Mesendoderm (in vitro differentiated cells): ENCODE data around the gene LAP3.

Experiments
- DNase-seq: peaks from one replicate; pipeline ENCODE4 v3.0.0; 2013
- H2AK5ac ChIP-seq: 2 replicates; pipeline ENCODE4 v1.6.1; 2013; ENCODE audit warnings: low read length, inconsistent platforms
- H2BK120ac ChIP-seq: 2 replicates; pipeline ENCODE4 v1.6.1; 2013; ENCODE audit warnings: low read depth, mild to moderate bottlenecking, low read length, moderate library complexity, mixed read lengths
- H2BK15ac ChIP-seq: replicated peaks from 2 replicates; pipeline ENCODE4 v1.6.1; 2013; ENCODE audit warnings: low read depth, mild to moderate bottlenecking, moderate library complexity
- H2BK5ac ChIP-seq: 2 replicates; pipeline ENCODE4 v1.6.1; 2013; ENCODE audit warnings: low read length, inconsistent platforms
- H3K18ac ChIP-seq: 2 replicates; pipeline ENCODE4 v1.6.1; 2013; ENCODE audit warnings: mild to moderate bottlenecking, low read length, mixed read lengths
- H3K23ac ChIP-seq: one replicate; pipeline ENCODE4 v1.6.1; 2013; ENCODE audit warnings: low read length
- H3K27ac ChIP-seq: 2 replicates; pipeline ENCODE4 v1.5.1; 2013; ENCODE audit warnings: low read depth, mild to moderate bottlenecking, inconsistent platforms, low read length, moderate library complexity
- H3K27me3 ChIP-seq: 2 replicates; pipeline ENCODE4 v1.6.1; 2013; ENCODE audit warnings: low read length, control low read depth, mild to moderate bottlenecking, inconsistent platforms; ENCODE audit not compliant: insufficient read depth, poor library complexity
- H3K36me3 ChIP-seq: 2 replicates; pipeline ENCODE4 v1.6.1; 2013; ENCODE audit warnings: low read length, inconsistent platforms; ENCODE audit not compliant: control insufficient read depth, insufficient read depth
- H3K4ac ChIP-seq: one replicate; pipeline ENCODE4 v1.6.1; 2013; ENCODE audit warnings: low read depth, mild to moderate bottlenecking, low read length, moderate library complexity
- H3K4me1 ChIP-seq: 2 replicates; pipeline ENCODE4 v1.6.1; 2013; ENCODE audit warnings: low read depth, low read length, inconsistent platforms; ENCODE audit not compliant: control insufficient read depth
- H3K4me2 ChIP-seq: 2 replicates; pipeline ENCODE4 v1.6.1; 2013; ENCODE audit warnings: low read length
- H3K4me3 ChIP-seq: 2 replicates; pipeline ENCODE4 v1.5.1; 2013; ENCODE audit warnings: mild to moderate bottlenecking, low read length
- H3K56ac ChIP-seq: one replicate; pipeline ENCODE4 v1.6.1; 2013; ENCODE audit warnings: low read length
- H3K79me1 ChIP-seq: 2 replicates; pipeline ENCODE4 v1.6.1; 2013; ENCODE audit warnings: low read length, inconsistent platforms
- H3K79me2 ChIP-seq: 2 replicates; pipeline ENCODE4 v1.6.1; 2013; ENCODE audit warnings: mild to moderate bottlenecking, low read length; ENCODE audit not compliant: control insufficient read depth, insufficient read depth
- H3K9ac ChIP-seq: 2 replicates; pipeline ENCODE4 v1.6.1; 2013; ENCODE audit warnings: low read length, inconsistent platforms
- H4K5ac ChIP-seq: one replicate; pipeline ENCODE4 v1.6.1; 2013; ENCODE audit warnings: low read length
- H4K8ac ChIP-seq: one replicate; pipeline ENCODE4 v1.6.1; 2013; ENCODE audit warnings: low read depth, mild to moderate bottlenecking, control low read depth, low read length, moderate library complexity
- WGBS: extraction: QIAGEN DNeasy Blood & Tissue Kit; methylation state at CpG from one replicate; pipeline ENCODE4 v1.1.7; 2013; ENCODE audit warnings: low lambda C conversion rate, missing lambda C conversion rate; ENCODE audit not compliant: insufficient coverage; ENCODE audit errors: extremely low coverage; 5-methylcytosine and 5-hydroxymethylcytosine counted together

Gene LAP3

GRCh38 chr4:17580969-17581368, 4.0 kb downstream of the LAP3 start:
- no CpG with 5 or more reads among the region's 7 CpGs for WGBS
- Histone ChIP-seq H3K23ac (no peak overlapping the region), H3K4me1 (peaks cover 5% of the 10 kb centered on the region), H3K4ac (no peak overlapping the region), H3K18ac (no peak overlapping the region), H3K56ac (no peak overlapping the region), H3K4me3 (no peak overlapping the region), H3K79me2 (no peaks in the 10 kb centered on the region), H2BK15ac (no peak overlapping the region), H2AK5ac (no peak overlapping the region), H3K4me2 (no peak overlapping the region), H3K36me3 (peaks cover 9% of the 10 kb centered on the region), H3K27me3 (no peaks in the 10 kb centered on the region), H2BK120ac (no peak overlapping the region), H4K5ac (no peak overlapping the region), H4K8ac (no peak overlapping the region), H3K79me1 (peaks cover 7% of the 10 kb centered on the region), H3K27ac (no peak overlapping the region), H2BK5ac (no peak overlapping the region), H3K9ac (no peak overlapping the region)
- DNase-seq, result no peak

DNA sequence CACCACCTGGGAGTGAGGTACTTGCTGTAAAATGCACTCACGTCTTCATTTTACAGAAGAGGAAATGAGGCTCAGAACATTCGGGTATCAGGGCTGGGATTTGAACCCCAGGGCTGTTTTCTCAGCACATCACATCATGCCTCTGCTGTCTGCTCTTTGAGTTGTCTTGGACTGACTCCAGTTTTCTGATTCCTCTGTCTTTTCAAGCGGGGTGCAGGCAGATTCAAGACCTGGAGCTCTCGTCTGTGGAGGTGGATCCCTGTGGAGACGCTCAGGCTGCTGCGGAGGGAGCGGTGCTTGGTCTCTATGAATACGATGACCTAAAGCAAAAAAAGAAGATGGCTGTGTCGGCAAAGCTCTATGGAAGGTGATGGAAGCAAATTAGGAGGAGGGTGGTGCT, 6.3 kb downstream of the LAP3 start:
- Histone ChIP-seq H2BK5ac (no peak overlapping the region), H2AK5ac (no peak overlapping the region), H3K56ac (no peak overlapping the region), H3K79me1 (peaks cover 7% of the 10 kb centered on the region), H3K4ac (no peak overlapping the region), H3K27ac (no peak overlapping the region), H3K18ac (no peak overlapping the region), H2BK120ac (no peak overlapping the region), H3K4me3 (no peak overlapping the region), H3K36me3 (peaks cover 11% of the 10 kb centered on the region), H3K79me2 (no peaks in the 10 kb centered on the region), H3K4me1 (peaks cover 2% of the 10 kb centered on the region), H3K27me3 (no peaks in the 10 kb centered on the region), H4K5ac (no peak overlapping the region), H2BK15ac (no peak overlapping the region), H3K9ac (no peak overlapping the region), H3K4me2 (no peak overlapping the region), H3K23ac (no peak overlapping the region), H4K8ac (no peak overlapping the region)
- no CpG with 5 or more reads among the region's 9 CpGs for WGBS
- DNase-seq, result no peak

DNA sequence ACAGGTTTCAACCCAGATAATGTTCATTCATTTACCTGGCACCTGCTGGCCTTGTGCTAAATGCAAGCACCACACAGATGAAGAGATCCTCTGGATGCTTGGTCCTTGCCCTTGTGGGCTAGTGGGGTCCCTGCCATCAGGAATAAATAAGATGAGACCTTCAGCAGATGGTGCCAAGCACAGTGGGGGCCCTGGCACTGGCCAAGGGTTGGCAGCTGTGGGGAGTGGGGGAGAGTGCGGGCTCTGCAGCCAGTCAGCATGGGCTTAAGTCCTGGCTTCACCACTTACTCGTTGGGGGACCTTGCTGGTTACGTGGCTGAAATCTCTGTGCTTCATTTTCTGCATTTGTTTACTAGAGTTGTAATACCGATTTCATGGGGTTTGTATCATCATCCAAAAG, 6.9 kb downstream of the LAP3 start:
- Histone ChIP-seq H3K36me3 (peaks cover 13% of the 10 kb centered on the region), H2BK5ac (no peak overlapping the region), H3K9ac (no peak overlapping the region), H4K5ac (no peak overlapping the region), H3K79me1 (peaks cover 4% of the 10 kb centered on the region), H3K27me3 (no peaks in the 10 kb centered on the region), H3K56ac (no peak overlapping the region), H3K4me2 (no peak overlapping the region), H3K23ac (no peak overlapping the region), H3K79me2 (no peaks in the 10 kb centered on the region), H3K27ac (no peak overlapping the region), H2BK15ac (no peak overlapping the region), H3K4ac (no peak overlapping the region), H3K4me1 (no peaks in the 10 kb centered on the region), H2AK5ac (no peak overlapping the region), H3K18ac (no peak overlapping the region), H4K8ac (no peak overlapping the region), H3K4me3 (no peak overlapping the region), H2BK120ac (no peak overlapping the region)
- no CpG with 5 or more reads among the region's 4 CpGs for WGBS
- DNase-seq, result no peak

DNA sequence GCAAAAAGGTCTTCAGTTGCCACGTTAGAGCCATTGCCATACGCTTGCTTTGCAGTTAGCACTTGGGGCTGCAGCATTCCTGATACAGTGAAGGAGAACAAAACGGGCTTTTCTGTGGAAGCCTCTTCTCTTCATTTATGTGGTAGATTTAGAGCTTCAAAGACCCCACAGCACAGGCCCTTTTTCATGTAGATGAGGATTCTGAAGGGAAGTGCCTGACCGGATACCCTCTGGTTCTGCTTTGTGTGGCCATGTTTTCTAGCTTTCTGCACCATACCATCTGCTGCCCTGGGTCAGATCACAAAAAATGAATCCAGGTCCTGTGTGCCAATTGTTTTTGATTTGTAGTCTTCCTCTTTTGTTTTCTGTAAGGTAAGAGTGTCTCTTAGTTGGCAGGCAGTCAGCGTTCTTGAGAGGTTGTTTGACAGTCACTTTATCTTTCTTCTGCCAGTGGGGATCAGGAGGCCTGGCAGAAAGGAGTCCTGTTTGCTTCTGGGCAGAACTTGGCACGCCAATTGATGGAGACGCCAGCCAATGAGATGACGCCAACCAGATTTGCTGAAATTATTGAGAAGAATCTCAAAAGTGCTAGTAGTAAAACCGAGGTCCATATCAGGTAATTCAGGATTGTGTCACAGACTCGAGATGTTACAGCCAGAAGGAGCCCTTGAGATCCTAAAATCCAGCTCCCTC, 7.7 kb downstream of the LAP3 start:
- Histone ChIP-seq H2BK5ac (no peak overlapping the region), H3K4ac (no peak overlapping the region), H3K36me3 (peaks cover 13% of the 10 kb centered on the region), H3K56ac (no peak overlapping the region), H3K4me2 (no peak overlapping the region), H4K5ac (no peak overlapping the region), H3K79me1 (no peaks in the 10 kb centered on the region), H3K9ac (no peak overlapping the region), H3K79me2 (no peaks in the 10 kb centered on the region), H3K4me1 (no peaks in the 10 kb centered on the region), H3K27ac (no peak overlapping the region), H3K27me3 (no peaks in the 10 kb centered on the region), H3K23ac (no peak overlapping the region), H2BK15ac (no peak overlapping the region), H2AK5ac (no peak overlapping the region), H3K4me3 (no peak overlapping the region), H4K8ac (no peak overlapping the region), H2BK120ac (no peak overlapping the region), H3K18ac (no peak overlapping the region)
- no CpG with 5 or more reads among the region's 10 CpGs for WGBS
- no peak for DNase-seq

- Histone ChIP-seq H2BK15ac (no peak overlapping the region), H3K27ac (no peak overlapping the region), H3K9ac (no peak overlapping the region), H3K18ac (no peak overlapping the region), H3K4me1 (no peaks in the 10 kb centered on the region), H3K79me1 (no peaks in the 10 kb centered on the region), H3K36me3 (peaks cover 13% of the 10 kb centered on the region), H3K56ac (no peak overlapping the region), H3K4me2 (no peak overlapping the region), H2BK5ac (no peak overlapping the region), H3K27me3 (no peaks in the 10 kb centered on the region), H4K5ac (no peak overlapping the region), H4K8ac (no peak overlapping the region), H3K79me2 (no peaks in the 10 kb centered on the region), H2BK120ac (no peak overlapping the region), H2AK5ac (no peak overlapping the region), H3K4me3 (no peak overlapping the region), H3K23ac (no peak overlapping the region), H3K4ac (no peak overlapping the region)
- no CpG with 5 or more reads among the region's 9 CpGs for WGBS
- DNase-seq, result peak; percentile 12
These were observed 10.3 kb downstream of the LAP3 start for GRCh38 chr4:17587094-17587822.
